SU-DHL-6 (cell line): ENCODE measurements around the gene NPW.

ENCODE experiments used
- H2AFZ ChIP-seq: fragments of 200-600 bp; sonication (generic); 2 replicates; pipeline ENCODE4 v1.6.1; 2014; ENCODE audit warnings: low read depth, mild to moderate bottlenecking, moderate library complexity, mixed read lengths, antibody characterized with exemption, low read length; ENCODE audit not compliant: severe bottlenecking
- H3F3A ChIP-seq: fragments of 200-600 bp; shearing (Covaris generic); 2 replicates; pipeline ENCODE4 v1.6.0; 2016; ENCODE audit warnings: antibody characterized with exemption, mild to moderate bottlenecking; ENCODE audit not compliant: insufficient read depth
- H3K27ac ChIP-seq: fragments of 200-600 bp; sonication (generic); 2 replicates; pipeline ENCODE4 v1.5.1; 2016; ENCODE audit warnings: low read depth, mild to moderate bottlenecking, low read length, moderate library complexity, mixed read lengths
- H3K27me3 ChIP-seq: fragments of 200-600 bp; sonication (generic), shearing (Covaris generic); 2 replicates; pipeline ENCODE4 v1.6.0; 2014; ENCODE audit warnings: mild to moderate bottlenecking, low read length
- H3K36me3 ChIP-seq: fragments of 200-600 bp; sonication (generic); 2 replicates; pipeline ENCODE4 v1.6.1; 2014; ENCODE audit warnings: mild to moderate bottlenecking, low read length, mixed read lengths
- H3K4me2 ChIP-seq: fragments of 300-600, 200-600 bp; shearing (Covaris generic), sonication (generic); 2 replicates; pipeline ENCODE4 v1.6.0; 2014; ENCODE audit warnings: low read length, low read depth, mild to moderate bottlenecking; ENCODE audit not compliant: poor library complexity, severe bottlenecking
- H3K4me3 ChIP-seq: fragments of 200-600 bp; sonication (generic); 2 replicates; pipeline ENCODE4 v1.5.1; 2014; ENCODE audit warnings: antibody characterized with exemption, low read length, mild to moderate bottlenecking, mixed read lengths; ENCODE audit not compliant: insufficient read depth, poor library complexity, severe bottlenecking
- H3K79me2 ChIP-seq: fragments of 200-600 bp; sonication (generic); 2 replicates; pipeline ENCODE4 v1.6.1; 2014; ENCODE audit warnings: mild to moderate bottlenecking, low read length, moderate library complexity; ENCODE audit not compliant: insufficient read depth
- H3K9ac ChIP-seq: fragments of 200-600 bp; sonication (generic); 2 replicates; pipeline ENCODE4 v1.7.0; 2014; ENCODE audit warnings: mild to moderate bottlenecking, low read length
- H3K9me2 ChIP-seq: fragments of 200-600 bp; sonication (generic); replicated peaks from 2 replicates; pipeline ENCODE4 v1.6.1; 2014; ENCODE audit warnings: low read length; ENCODE audit not compliant: insufficient read depth
- H3K9me3 ChIP-seq: fragments of 200-600 bp; sonication (generic); 2 replicates; pipeline ENCODE4 v1.6.1; 2014; ENCODE audit warnings: low read length, mixed read lengths; ENCODE audit not compliant: insufficient read depth
- H4K20me1 ChIP-seq: fragments of 200-600 bp; sonication (generic); 2 replicates; pipeline ENCODE4 v1.6.1; 2014; ENCODE audit warnings: low read depth, mild to moderate bottlenecking, antibody characterized with exemption, low read length, moderate library complexity, mixed read lengths
- EZH2phosphoT487 ChIP-seq: fragments of 200-600 bp; sonication (generic), shearing (Covaris generic); conservative IDR thresholded peaks from 2 replicates; pipeline ENCODE4 v1.6.1; 2018; ENCODE audit warnings: mild to moderate bottlenecking, antibody characterized with exemption, low read length, moderate library complexity, mixed read lengths
- TF ChIP-seq, protein P1 (sequence below): fragments of 200-600 bp; sonication (generic); IDR thresholded peaks from one replicate; pipeline ENCODE4 v1.5.1; 2017; ENCODE audit warnings: antibody characterized with exemption, mild to moderate bottlenecking, low read length, moderate library complexity; ENCODE audit not compliant: insufficient read depth, poor library complexity, severe bottlenecking

NPW gene

DNA sequence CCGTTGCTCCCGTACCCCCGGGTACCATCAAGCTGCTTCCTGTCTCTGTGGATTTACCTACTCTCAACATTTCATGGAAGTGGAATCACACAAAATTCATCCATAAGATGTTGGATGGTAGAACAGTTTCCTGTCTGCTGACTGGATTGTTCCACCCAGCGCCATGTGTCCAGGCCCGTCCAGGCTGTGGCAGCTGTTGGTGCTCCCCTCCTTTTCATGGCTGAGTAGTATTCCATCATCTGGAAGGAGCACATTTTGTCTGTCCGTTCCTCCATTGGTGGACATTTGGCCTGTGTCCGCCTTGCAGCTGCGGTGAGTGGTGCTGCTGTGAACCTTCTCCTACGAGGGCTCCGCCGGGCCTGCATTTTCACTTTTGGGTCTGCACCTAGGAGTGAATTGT is 46.6 kb downstream of the NPW start:
- Histone ChIP-seq H3K79me2 (no peaks in the 10 kb centered on the region), H3K4me3 (no peak overlapping the region), H3F3A (no peaks in the 10 kb centered on the region), H3K9me2 (no peaks in the 10 kb centered on the region), H3K9ac (no peak overlapping the region), H3K9me3 (no peaks in the 10 kb centered on the region), H2AFZ (no peak overlapping the region), H3K36me3 (no peaks in the 10 kb centered on the region), H4K20me1 (no peaks in the 10 kb centered on the region), H3K27me3 (no peaks in the 10 kb centered on the region), H3K4me2 (no peak overlapping the region), H3K27ac (no peak overlapping the region)
- TF ChIP-seq EZH2phosphoT487 = no peak
- TF ChIP-seq, protein P1, sequence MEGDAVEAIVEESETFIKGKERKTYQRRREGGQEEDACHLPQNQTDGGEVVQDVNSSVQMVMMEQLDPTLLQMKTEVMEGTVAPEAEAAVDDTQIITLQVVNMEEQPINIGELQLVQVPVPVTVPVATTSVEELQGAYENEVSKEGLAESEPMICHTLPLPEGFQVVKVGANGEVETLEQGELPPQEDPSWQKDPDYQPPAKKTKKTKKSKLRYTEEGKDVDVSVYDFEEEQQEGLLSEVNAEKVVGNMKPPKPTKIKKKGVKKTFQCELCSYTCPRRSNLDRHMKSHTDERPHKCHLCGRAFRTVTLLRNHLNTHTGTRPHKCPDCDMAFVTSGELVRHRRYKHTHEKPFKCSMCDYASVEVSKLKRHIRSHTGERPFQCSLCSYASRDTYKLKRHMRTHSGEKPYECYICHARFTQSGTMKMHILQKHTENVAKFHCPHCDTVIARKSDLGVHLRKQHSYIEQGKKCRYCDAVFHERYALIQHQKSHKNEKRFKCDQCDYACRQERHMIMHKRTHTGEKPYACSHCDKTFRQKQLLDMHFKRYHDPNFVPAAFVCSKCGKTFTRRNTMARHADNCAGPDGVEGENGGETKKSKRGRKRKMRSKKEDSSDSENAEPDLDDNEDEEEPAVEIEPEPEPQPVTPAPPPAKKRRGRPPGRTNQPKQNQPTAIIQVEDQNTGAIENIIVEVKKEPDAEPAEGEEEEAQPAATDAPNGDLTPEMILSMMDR = no peak
